Heart right ventricle (tissue), 16 donors: ENCODE results near the gene SLC35F3. TPM values are rescaled to one million over a fixed set of nuclear protein-coding genes. Genes with fewer than 3 reads are reported as not detected.

Source experiments
- ATAC-seq, 8 donors: fragments of 200-7000 bp; cut with Tn5 transposase; one replicate each; pipeline ENCODE4 v1.9.1; 2020; ENCODE audit warnings: mild to moderate bottlenecking in 8 of 8, moderate library complexity in 8 of 8, moderate number of reproducible peaks in 1 of 8
- DNase-seq, 2 donors: peaks; one replicate each; pipeline ENCODE4 v3.0.0-alpha.2; 2020
- H3K27ac ChIP-seq, 10 donors: fragments of 200-600 bp; sonication (generic) in 2 of 10; one replicate each; pipeline versions ENCODE4 v1.5.0 to v1.8.0; 2020 to 2022; ENCODE audit warnings: mild to moderate bottlenecking in 3 of 10
- H3K27me3 ChIP-seq, 7 donors: fragments of 200-600 bp; one replicate each; pipeline ENCODE4 v1.8.0; 2021 to 2022; ENCODE audit warnings: mild to moderate bottlenecking in 2 of 7
- H3K36me3 ChIP-seq, 9 donors: fragments of 200-600 bp; sonication (generic) in 1 of 9; one replicate each; pipeline versions ENCODE4 v1.5.0 to v1.8.0; 2020 to 2022; ENCODE audit warnings: mild to moderate bottlenecking in 2 of 9
- H3K4me1 ChIP-seq, 9 donors: fragments of 200-600 bp; sonication (generic) in 1 of 9; one replicate each; pipeline versions ENCODE4 v1.5.0 to v1.8.0; 2020 to 2022; ENCODE audit warnings: mild to moderate bottlenecking in 4 of 9
- H3K4me3 ChIP-seq, 10 donors: fragments of 200-600 bp; sonication (generic) in 2 of 10; one replicate each; pipeline versions ENCODE4 v1.5.0 to v1.8.0; 2020 to 2022; ENCODE audit warnings: mild to moderate bottlenecking in 7 of 10, moderate library complexity in 2 of 10
- H3K9me3 ChIP-seq, 11 donors: fragments of 200-600 bp in 10 of 11; sonication (generic) in 2 of 11; one replicate each; pipeline versions ENCODE4 v1.5.0 to v1.8.0; 2013 to 2022; ENCODE audit warnings: mild to moderate bottlenecking in 2 of 11, control low read depth in 1 of 11, moderate library complexity in 1 of 11
- CTCF ChIP-seq, 9 donors: fragments of 200-600 bp; sonication (generic) in 2 of 9; IDR thresholded peaks; one replicate each; pipeline versions ENCODE4 v1.5.0 to v1.8.0; 2021 to 2022; ENCODE audit warnings: antibody characterized with exemption in 9 of 9, mild to moderate bottlenecking in 5 of 9, moderate library complexity in 1 of 9
- WGBS, 2 donors: extraction: QIAGEN DNeasy Blood & Tissue Kit; methylation state at CpG; one replicate each; pipeline ENCODE4 v1.1.7; 2013; ENCODE audit warnings: inconsistent platforms in 1 of 2; 5-methylcytosine and 5-hydroxymethylcytosine counted together
- intact Hi-C, 10 donors: fragments of 100-400 bp; cut with DNase I; formaldehyde crosslinking; loops; one replicate each; pipeline versions ENCODE4 v1.11.1 to v1.14.2; 2022
- polyA plus RNA-seq, 2 donors: library from polyadenylated mRNA; stranded (reverse); fragments of 200-250 nt; gene quantifications; one replicate each; pipeline ENCODE4 v1.2.3, GENCODE V29; 2013
- total RNA-seq, 10 donors: library from RNA; stranded (reverse); fragmentation: NEBNext Ultra II Directional in 3 of 10; extraction: Animal tissue kit (Norgen Biotek cat#: 25700) in 3 of 10; gene quantifications; one replicate each; pipeline versions ENCODE4 v1.2.1 to v1.2.4, GENCODE V29; 2021 to 2023
- donor health status: Arrhythmogenic right ventricular cardiomyopathy.
- donor health status: ischemic (EF 13 %, LVEDD 7.1; RV severe dilation, severe dysfunction).
- donor health status: healthy with polysubstance abuse.
- donor health status: DM: no; HTN: yes; CAD: no.
- donor health status: DM: no; HTN: no; CAD: no.
- donor health status: ischemic (EF 25% LVEDD 6.9; RV normal size, moderate dysfunction).
- donor health status: ischemic (EF 25% LVEDD 5.7; RV mildly dilated, moderate dysfunction).
- donor health status: healthy.
- donor health status: DM: yes; HTN: yes; CAD: no.
- donor health status: Ischemic cardiomyopathy.
- donor health status: ischemic (EF 35%, LVEDD 5.7; RV mildly dilated, moderate dysfunction).
- donor health status: nonischemic (EF 11% LVEDD 7.7; RV severe dilation, severe dysfunction).
- donor health status: DM: yes; HTN: yes; CAD: no.
- donor health status: PGD.
- donor health status: ischemic (EF 29% LVEDD 5.4; RV normal size, mild dysfunction).
- donor health status: nonischemic (EF 23%, LVEDD 6.1; RV moderate dilation, normal function).

SLC35F3 gene
- total and polyA plus RNA-seq, 12 donors = 0.04 to 0.09 (median 0.09) TPM; not detected in 9

- intact Hi-C loops = no loop called here
- Histone ChIP-seq H3K9me3 (peaks cover 0 to 58% (median 21%) of the 10 kb centered on the region in 11 donors), H3K4me1 (no peaks in the 10 kb centered on the region), H3K27ac (no peak overlapping the region), H3K36me3 (no peaks in the 10 kb centered on the region), H3K4me3 (no peak overlapping the region), H3K27me3 (peaks cover 0 to 7% (median 0%) of the 10 kb centered on the region in 7 donors)
- ATAC-seq = no peak
- TF ChIP-seq CTCF (IDR thresholded peaks at IDR 0.05) = no peak
- no peak for DNase-seq
- 83 to 85% methylated on average over 2 of the region's 2 CpGs for WGBS, 2 donors
Measured at GRCh38 chr1:234340528-234340927, 436.1 kb downstream of the SLC35F3 start.

GRCh38 chr1:234342774-234343173 lies 438.3 kb downstream of the SLC35F3 start:
- no peaks in the 10 kb centered on the region for H3K36me3 ChIP-seq
- intact Hi-C loops = no loop called here
- ATAC-seq = no peak
- H3K4me3 ChIP-seq = no peak overlapping the region
- DNase-seq = no peak
- no peak overlapping the region for H3K27ac ChIP-seq
- no peak for TF ChIP-seq CTCF (IDR thresholded peaks at IDR 0.05)
- 74 to 80% methylated on average over 5 of the region's 5 CpGs for WGBS, 2 donors
- no peaks in the 10 kb centered on the region for H3K4me1 ChIP-seq
- H3K27me3 ChIP-seq = peaks cover 0 to 7% (median 0%) of the 10 kb centered on the region in 7 donors
- peaks cover 0 to 39% (median 9%) of the 10 kb centered on the region in 11 donors for H3K9me3 ChIP-seq

- Histone ChIP-seq H3K27me3 (peaks cover 0 to 19% (median 8%) of the 10 kb centered on the region in 7 donors), H3K4me1 (no peaks in the 10 kb centered on the region), H3K36me3 (no peaks in the 10 kb centered on the region), H3K4me3 (no peak overlapping the region), H3K9me3 (peaks cover 0 to 15% (median 0%) of the 10 kb centered on the region in 11 donors), H3K27ac (no peak overlapping the region)
- no peak for TF ChIP-seq CTCF (IDR thresholded peaks at IDR 0.05)
- intact Hi-C loops = no loop called here
- ATAC-seq (no peak), DNase-seq (no peak)
- 85 to 100% methylated on average over 1 of the region's 1 CpG for WGBS, 2 donors
Measured at GRCh38 chr1:234345237-234345636, 440.8 kb downstream of the SLC35F3 start.

- 40 to 54% methylated on average over 4 of the region's 4 CpGs for WGBS, 2 donors
- intact Hi-C loops = no loop called here
- peaks cover 0 to 23% (median 8%) of the 10 kb centered on the region in 7 donors for H3K27me3 ChIP-seq
- TF ChIP-seq CTCF (IDR thresholded peaks at IDR 0.05) = no peak
- no peak overlapping the region for H3K4me3 ChIP-seq
- no peaks in the 10 kb centered on the region for H3K36me3 ChIP-seq
- peaks cover 0 to 15% (median 0%) of the 10 kb centered on the region in 11 donors for H3K9me3 ChIP-seq
- no peak for ATAC-seq
- DNase-seq = no peak
- H3K27ac ChIP-seq = no peak overlapping the region
- H3K4me1 ChIP-seq = no peaks in the 10 kb centered on the region
Measured at GRCh38 chr1:234348964-234349363, 444.5 kb downstream of the SLC35F3 start.
